Measurements from ENCODE around the gene APOO. TPM values are rescaled to one million over a fixed set of nuclear protein-coding genes. Genes with fewer than 3 reads are reported as not detected.
A peak's percentile ranks its signal among the peaks of the same experiment; 100 is the strongest.

The APOO gene
- total RNA-seq, 1 donor, result 7.2 TPM

- no peak for TF ChIP-seq CTCF (IDR thresholded peaks at IDR 0.05; ENCODE audit: extremely low read depth, low read depth, low read length)
- no peak for DNase-seq (ENCODE audit: insufficient read length, low spot score, missing footprints)
- Histone ChIP-seq H3K4me2 (ENCODE audit: insufficient read depth, low read length) (no peak overlapping the region), H3K4me1 (ENCODE audit: insufficient read depth, low read length) (no peaks in the 10 kb centered on the region), H3K79me2 (ENCODE audit: insufficient read depth, low read length) (no peaks in the 10 kb centered on the region), H3K4me3 (ENCODE audit: insufficient read depth, low read length) (no peak overlapping the region), H3K36me3 (ENCODE audit: insufficient read depth, low read length) (no peaks in the 10 kb centered on the region), H3K27me3 (ENCODE audit: insufficient read depth, low read length) (no peaks in the 10 kb centered on the region), H3K27ac (ENCODE audit: low read depth, low read length) (no peak overlapping the region), H4K20me1 (ENCODE audit: insufficient read depth, low read length) (no peaks in the 10 kb centered on the region), H3K9me3 (ENCODE audit: low read depth, low read length) (no peaks in the 10 kb centered on the region), H2AFZ (ENCODE audit: low read length) (no peak overlapping the region)
These were observed 16.8 kb downstream of the APOO start for GRCh38 chrX:23890933-23891332.

DNA sequence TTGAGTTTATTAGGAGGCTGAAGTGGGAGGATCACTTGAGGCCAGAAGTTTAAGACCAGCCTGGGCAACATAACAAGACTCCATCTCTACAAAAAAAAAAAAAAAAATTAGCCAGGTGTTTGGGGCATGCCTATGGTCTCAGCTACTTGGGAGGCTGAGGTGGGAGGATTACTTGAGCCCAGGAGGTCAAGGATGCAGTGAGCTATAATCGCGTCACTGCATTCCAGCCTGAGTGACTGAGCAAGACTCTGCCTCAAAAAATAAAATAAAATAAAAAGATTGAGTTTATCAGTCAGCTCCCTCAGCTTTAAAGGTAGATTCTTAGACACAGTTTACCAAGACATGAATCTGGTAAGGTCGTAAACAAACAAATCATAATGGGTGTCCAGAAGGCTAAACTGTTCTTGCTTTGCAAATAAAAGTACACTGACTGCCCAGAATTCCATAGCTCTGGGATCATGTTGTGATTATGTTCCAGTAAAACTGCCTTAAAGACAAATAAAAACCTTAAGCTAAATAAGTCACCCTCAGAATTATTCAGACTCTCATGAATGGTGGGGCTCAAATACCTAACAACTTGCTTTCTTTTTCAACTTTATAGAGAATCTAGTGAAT, 18.7 kb downstream of the APOO start:
- no peak for DNase-seq (ENCODE audit: insufficient read length, low spot score, missing footprints)
- TF ChIP-seq CTCF (IDR thresholded peaks at IDR 0.05; ENCODE audit: extremely low read depth, low read depth, low read length), result no peak
- peaks cover 9% of the 10 kb centered on the region for H3K4me1 ChIP-seq (ENCODE audit: insufficient read depth, low read length)
- H3K27ac ChIP-seq (ENCODE audit: low read depth, low read length), result peak overlapping the region; percentile 79
- H4K20me1 ChIP-seq (ENCODE audit: insufficient read depth, low read length), result no peaks in the 10 kb centered on the region
- no peaks in the 10 kb centered on the region for H3K79me2 ChIP-seq (ENCODE audit: insufficient read depth, low read length)
- H2AFZ ChIP-seq (ENCODE audit: low read length), result no peak overlapping the region
- peak overlapping the region; percentile 73 for H3K4me2 ChIP-seq (ENCODE audit: insufficient read depth, low read length)
- no peaks in the 10 kb centered on the region for H3K27me3 ChIP-seq (ENCODE audit: insufficient read depth, low read length)
- H3K9me3 ChIP-seq (ENCODE audit: low read depth, low read length), result no peaks in the 10 kb centered on the region
- H3K4me3 ChIP-seq (ENCODE audit: insufficient read depth, low read length), result no peak overlapping the region
- no peaks in the 10 kb centered on the region for H3K36me3 ChIP-seq (ENCODE audit: insufficient read depth, low read length)

GRCh38 chrX:23887918-23888317, 19.8 kb downstream of the APOO start:
- Histone ChIP-seq H3K27ac (ENCODE audit: low read depth, low read length) (no peak overlapping the region), H3K9me3 (ENCODE audit: low read depth, low read length) (no peaks in the 10 kb centered on the region), H3K79me2 (ENCODE audit: insufficient read depth, low read length) (no peaks in the 10 kb centered on the region), H3K4me3 (ENCODE audit: insufficient read depth, low read length) (no peak overlapping the region), H3K4me1 (ENCODE audit: insufficient read depth, low read length) (peaks cover 18% of the 10 kb centered on the region), H2AFZ (ENCODE audit: low read length) (no peak overlapping the region), H4K20me1 (ENCODE audit: insufficient read depth, low read length) (no peaks in the 10 kb centered on the region), H3K27me3 (ENCODE audit: insufficient read depth, low read length) (no peaks in the 10 kb centered on the region), H3K36me3 (ENCODE audit: insufficient read depth, low read length) (no peaks in the 10 kb centered on the region), H3K4me2 (ENCODE audit: insufficient read depth, low read length) (no peak overlapping the region)
- TF ChIP-seq CTCF (IDR thresholded peaks at IDR 0.05; ENCODE audit: extremely low read depth, low read depth, low read length), result no peak
- DNase-seq (ENCODE audit: insufficient read length, low spot score, missing footprints), result no peak

DNA sequence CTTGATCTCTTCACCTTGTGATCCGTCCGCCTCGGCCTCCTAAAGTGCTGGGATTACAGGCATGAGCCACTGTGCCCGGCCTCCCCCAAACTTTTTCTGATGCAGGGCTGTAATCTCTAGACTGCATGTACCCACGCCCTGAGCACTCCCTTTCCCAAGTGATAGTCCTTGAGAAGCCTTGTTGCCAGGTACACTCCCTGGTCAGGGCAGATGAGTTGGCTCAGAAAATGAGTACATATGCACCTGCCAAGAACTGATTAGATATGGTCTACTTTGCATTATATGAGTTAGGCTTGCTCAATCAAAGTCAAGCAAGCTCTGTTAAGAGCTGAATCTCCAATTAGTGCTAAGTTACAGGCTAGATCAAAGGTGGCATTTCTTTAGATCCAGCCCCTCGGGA, 20.3 kb downstream of the APOO start:
- Histone ChIP-seq H2AFZ (ENCODE audit: low read length) (no peak overlapping the region), H3K79me2 (ENCODE audit: insufficient read depth, low read length) (no peaks in the 10 kb centered on the region), H3K4me3 (ENCODE audit: insufficient read depth, low read length) (no peak overlapping the region), H3K36me3 (ENCODE audit: insufficient read depth, low read length) (no peaks in the 10 kb centered on the region), H3K9me3 (ENCODE audit: low read depth, low read length) (no peaks in the 10 kb centered on the region), H3K4me2 (ENCODE audit: insufficient read depth, low read length) (no peak overlapping the region), H3K4me1 (ENCODE audit: insufficient read depth, low read length) (peaks cover 18% of the 10 kb centered on the region), H3K27ac (ENCODE audit: low read depth, low read length) (no peak overlapping the region), H4K20me1 (ENCODE audit: insufficient read depth, low read length) (no peaks in the 10 kb centered on the region), H3K27me3 (ENCODE audit: insufficient read depth, low read length) (no peaks in the 10 kb centered on the region)
- DNase-seq (ENCODE audit: insufficient read length, low spot score, missing footprints), result no peak
- no peak for TF ChIP-seq CTCF (IDR thresholded peaks at IDR 0.05; ENCODE audit: extremely low read depth, low read depth, low read length)
